Measurements from ENCODE around the gene SMARCA2.

SMARCA2 gene

GRCh38 chr9:1995084-1995483, 20.1 kb upstream of the SMARCA2 start:
- POLR2A ChIA-PET (ENCODE audit: low non-redundant PET): no interaction called here
- no peak for DNase-seq (ENCODE audit: low spot score)
- no peak for TF ChIP-seq CTCF (conservative IDR thresholded peaks at IDR 0.05; ENCODE audit: low read depth)
- CTCF ChIA-PET: no interaction called here
- H3K27ac ChIP-seq: no peak overlapping the region

- H3K27ac ChIP-seq: no peak overlapping the region
- TF ChIP-seq CTCF (conservative IDR thresholded peaks at IDR 0.05; ENCODE audit: low read depth): no peak
- ChIA-PET POLR2A (ENCODE audit: low non-redundant PET) (no interaction called here), CTCF (no interaction called here)
- DNase-seq (ENCODE audit: low spot score): no peak
Measured at GRCh38 chr9:1996156-1996555, 19.0 kb upstream of the SMARCA2 start.

- CTCF ChIA-PET: no interaction called here
- no peak overlapping the region for H3K27ac ChIP-seq
- no peak for DNase-seq (ENCODE audit: low spot score)
- TF ChIP-seq CTCF (conservative IDR thresholded peaks at IDR 0.05; ENCODE audit: low read depth): no peak
- POLR2A ChIA-PET (ENCODE audit: low non-redundant PET): no interaction called here
Measured at GRCh38 chr9:1997646-1998045, 17.5 kb upstream of the SMARCA2 start.

- POLR2A ChIA-PET (ENCODE audit: low non-redundant PET): no interaction called here
- CTCF ChIA-PET: interaction anchor here (0.6 kb wide), 1 partner anchor 265 kb away, joined by 3 read pairs; no protein-coding TSS in a partner anchor
- TF ChIP-seq CTCF (conservative IDR thresholded peaks at IDR 0.05; ENCODE audit: low read depth): no peak
- no peak for DNase-seq (ENCODE audit: low spot score)
- H3K27ac ChIP-seq: no peak overlapping the region
Measured at GRCh38 chr9:1998111-1998510, 17.0 kb upstream of the SMARCA2 start.

GRCh38 chr9:2000314-2000713, 14.8 kb upstream of the SMARCA2 start:
- POLR2A ChIA-PET (ENCODE audit: low non-redundant PET): no interaction called here
- TF ChIP-seq CTCF (conservative IDR thresholded peaks at IDR 0.05; ENCODE audit: low read depth): no peak
- CTCF ChIA-PET: interaction anchor here (0.5 kb wide), 1 partner anchor 556 kb away, joined by 3 read pairs; no protein-coding TSS in a partner anchor
- DNase-seq (ENCODE audit: low spot score): no peak
- H3K27ac ChIP-seq: no peak overlapping the region

GRCh38 chr9:2008372-2008771, 6.8 kb upstream of the SMARCA2 start:
- H3K27ac ChIP-seq: no peak overlapping the region
- no peak for DNase-seq (ENCODE audit: low spot score)
- POLR2A ChIA-PET (ENCODE audit: low non-redundant PET): no interaction called here
- CTCF ChIA-PET: no interaction called here
- no peak for TF ChIP-seq CTCF (conservative IDR thresholded peaks at IDR 0.05; ENCODE audit: low read depth)

GRCh38 chr9:2012347-2012746, 2.8 kb upstream of the SMARCA2 start:
- DNase-seq (ENCODE audit: low spot score): no peak
- CTCF ChIA-PET: no interaction called here
- POLR2A ChIA-PET (ENCODE audit: low non-redundant PET): no interaction called here
- TF ChIP-seq CTCF (conservative IDR thresholded peaks at IDR 0.05; ENCODE audit: low read depth): no peak
- no peak overlapping the region for H3K27ac ChIP-seq
